NOMO-1 (cell line): ENCODE measurements around the gene SYDE1.

Source experiments
- DNase-seq, 2 experiments: peaks; one replicate each; lab custom pipeline; 2025; ENCODE audit not compliant: unreplicated experiment in 2 of 2; lab: John Stamatoyannopoulos, UW

Gene SYDE1

GRCh38 chr19:15124572-15125231 lies 17.5 kb downstream of the SYDE1 start:
- DNase-seq, result peak; percentile 11 to 28

- peak; percentile 98 for DNase-seq
These were observed 18.2 kb downstream of the SYDE1 start for GRCh38 chr19:15125232-15126067.

DNA sequence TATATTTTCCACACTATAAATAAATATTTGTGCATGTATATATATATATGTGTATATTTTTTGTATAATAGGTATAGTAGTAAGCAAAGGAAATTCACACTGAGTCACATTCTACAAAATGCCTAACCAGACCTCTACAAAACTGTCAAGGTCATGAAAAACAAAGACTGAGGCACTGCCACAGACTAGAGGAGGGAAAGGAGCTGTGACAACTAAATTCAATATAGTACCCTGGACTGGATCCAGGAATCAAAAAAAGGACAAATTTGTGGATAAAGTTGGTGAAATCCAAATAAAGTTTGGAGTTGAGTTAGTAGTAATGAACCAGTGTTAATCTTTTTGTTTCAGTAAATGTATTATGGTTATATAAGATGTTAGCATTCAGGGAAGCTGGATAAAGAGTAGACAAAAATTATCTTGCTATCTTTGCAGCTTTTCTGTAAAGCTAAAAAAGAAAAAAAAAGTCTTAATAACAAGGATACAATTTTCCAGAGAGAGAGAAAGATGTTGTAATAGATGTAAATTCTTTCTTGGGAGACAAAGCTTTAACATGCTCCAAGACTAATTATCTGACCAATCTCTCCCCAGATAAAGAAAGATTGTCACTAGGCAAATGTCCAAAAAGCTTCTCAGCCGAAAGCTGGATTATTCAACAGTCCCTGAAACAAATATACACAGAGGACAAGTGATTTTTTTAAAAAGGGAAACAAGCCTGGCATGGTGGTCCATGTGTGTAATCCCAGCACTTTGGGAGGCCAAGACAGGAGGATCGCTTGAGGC lies 19.1 kb downstream of the SYDE1 start:
- no peak for DNase-seq

DNA sequence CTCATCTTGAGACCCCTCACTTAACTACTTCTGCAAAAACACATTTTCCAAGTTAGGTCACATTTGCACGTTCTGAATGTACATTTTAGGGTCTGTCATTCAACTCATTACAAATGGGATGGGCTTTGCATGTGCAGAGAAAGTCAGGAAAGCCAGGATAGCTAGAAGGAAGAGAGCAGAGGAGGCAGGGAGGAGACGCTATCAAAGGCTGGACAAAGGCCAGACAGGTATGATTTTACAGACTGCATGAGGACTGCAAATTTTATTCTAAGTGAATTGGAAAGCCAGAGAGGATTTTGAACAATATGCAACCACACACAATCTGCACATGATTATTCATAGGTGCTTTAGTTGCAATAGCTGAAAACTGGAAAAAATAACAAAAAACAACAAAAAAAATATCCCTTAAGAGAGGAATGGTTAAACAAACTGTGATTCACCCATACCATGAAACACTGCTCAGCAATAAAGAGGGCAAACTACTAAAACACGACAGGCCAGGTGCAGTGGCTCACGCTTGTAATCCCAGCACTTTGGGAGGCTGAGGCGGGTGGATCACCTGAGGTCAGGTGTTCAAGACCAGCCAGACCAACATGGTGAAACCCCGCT lies 21.1 kb downstream of the SYDE1 start:
- DNase-seq, result no peak

DNA sequence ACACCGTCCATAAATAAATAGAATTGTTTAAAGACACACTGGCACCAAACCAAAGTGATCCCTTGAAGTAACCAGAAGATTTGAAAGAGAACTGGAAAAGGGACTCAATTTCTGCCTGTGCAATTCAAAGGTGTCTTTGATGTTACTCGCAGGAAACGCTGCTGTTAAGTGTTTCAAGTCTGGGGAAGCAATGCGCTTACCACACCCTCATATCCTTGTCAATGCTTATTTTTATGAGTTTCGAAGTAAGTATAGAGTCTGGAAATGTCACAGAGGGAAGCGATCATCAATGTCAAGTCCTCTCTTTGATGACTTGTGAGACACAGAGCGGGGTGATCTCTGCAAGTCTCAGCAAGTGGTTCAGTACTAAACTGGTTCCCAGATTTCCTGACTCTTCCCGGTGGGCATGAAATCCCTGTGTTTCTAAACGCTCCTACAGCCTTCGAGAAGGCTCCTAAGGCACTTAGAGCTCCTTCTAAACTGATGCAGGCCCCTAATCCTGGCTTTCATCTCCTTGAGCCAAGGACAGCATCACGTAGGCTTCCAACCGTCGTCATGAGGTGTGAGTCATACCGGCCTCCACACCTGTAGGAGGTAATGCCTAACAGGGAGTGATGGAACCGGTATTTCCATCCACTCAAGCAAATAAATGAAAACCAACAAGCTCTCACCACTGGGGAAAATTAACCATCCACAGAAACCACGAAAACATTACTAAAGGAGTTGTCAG lies 22.8 kb downstream of the SYDE1 start:
- DNase-seq, result no peak

DNA sequence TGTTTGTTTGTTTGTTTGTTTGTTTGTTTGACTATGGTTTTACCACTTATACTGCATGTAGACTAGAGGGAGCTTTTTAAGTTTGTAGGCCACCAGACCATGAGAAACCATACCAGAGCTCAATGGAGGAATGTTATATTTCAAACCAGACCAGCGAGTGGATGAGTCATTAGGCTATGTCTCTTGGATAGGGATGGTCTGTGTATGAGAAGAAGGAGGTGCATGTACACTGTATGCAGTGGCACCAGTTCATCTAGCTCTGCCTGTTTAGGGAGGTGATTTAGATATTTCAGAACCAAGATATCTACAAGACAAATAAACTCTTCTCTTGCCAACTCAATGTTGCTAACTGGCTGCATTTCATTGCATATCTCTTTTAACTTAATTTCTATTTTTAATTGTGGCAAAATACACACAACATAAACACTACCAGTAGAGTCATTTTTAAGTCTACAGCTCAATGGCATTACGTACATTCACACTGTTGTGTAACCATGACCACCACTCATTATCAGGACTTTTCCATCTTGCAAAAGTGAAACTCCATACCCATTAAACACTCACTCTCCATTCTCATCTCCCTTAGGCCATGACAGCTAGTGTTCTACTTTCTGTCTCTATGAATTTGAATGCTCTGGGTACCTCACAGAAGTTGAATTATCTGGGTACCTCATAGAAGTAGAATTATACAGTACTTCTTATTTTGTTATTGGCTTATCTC lies 29.2 kb downstream of the SYDE1 start:
- DNase-seq, result no peak

GRCh38 chr19:15137777-15138176 lies 30.6 kb downstream of the SYDE1 start:
- DNase-seq, result no peak

DNA sequence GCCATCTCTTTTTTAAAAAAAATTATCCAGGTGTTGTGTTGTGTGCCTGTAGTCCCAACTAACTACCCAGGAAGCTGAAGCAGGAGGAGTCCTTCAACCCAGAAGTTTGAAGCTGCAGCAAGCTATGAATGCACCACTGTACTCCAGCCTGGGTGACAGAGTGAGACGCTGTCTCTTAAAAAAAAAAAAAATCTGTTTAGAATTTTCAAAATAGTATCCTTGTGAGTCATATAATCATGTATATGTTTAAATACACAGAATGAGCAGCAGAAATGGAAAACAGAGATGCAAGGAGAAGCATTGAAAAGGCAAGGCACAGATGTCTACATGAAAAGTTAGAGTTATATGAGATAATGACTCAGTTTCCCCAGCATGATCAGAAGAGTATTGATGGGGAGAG lies 31.2 kb downstream of the SYDE1 start:
- DNase-seq, result no peak

DNA sequence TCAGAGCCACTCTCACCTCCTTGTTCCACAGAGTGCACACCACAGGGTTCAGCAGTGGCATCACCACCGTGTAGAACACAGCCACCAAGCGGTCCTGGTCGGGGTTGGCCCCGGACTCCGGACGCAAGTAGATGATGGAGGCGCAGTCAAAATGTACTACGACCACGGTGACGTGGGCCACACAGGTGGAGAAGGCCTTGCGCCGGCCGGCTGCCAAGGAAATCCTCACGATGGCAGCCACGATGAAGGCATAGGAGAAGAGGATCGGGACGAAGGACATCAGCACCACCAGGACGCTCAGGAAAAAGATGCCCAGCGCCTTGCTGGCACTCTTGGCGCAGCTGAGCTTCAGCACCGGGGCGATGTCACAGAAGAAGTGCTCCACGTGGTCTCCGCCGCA lies 33.9 kb downstream of the SYDE1 start:
- no peak for DNase-seq

GRCh38 chr19:15142313-15142712 lies 35.1 kb downstream of the SYDE1 start:
- DNase-seq, result no peak

DNA sequence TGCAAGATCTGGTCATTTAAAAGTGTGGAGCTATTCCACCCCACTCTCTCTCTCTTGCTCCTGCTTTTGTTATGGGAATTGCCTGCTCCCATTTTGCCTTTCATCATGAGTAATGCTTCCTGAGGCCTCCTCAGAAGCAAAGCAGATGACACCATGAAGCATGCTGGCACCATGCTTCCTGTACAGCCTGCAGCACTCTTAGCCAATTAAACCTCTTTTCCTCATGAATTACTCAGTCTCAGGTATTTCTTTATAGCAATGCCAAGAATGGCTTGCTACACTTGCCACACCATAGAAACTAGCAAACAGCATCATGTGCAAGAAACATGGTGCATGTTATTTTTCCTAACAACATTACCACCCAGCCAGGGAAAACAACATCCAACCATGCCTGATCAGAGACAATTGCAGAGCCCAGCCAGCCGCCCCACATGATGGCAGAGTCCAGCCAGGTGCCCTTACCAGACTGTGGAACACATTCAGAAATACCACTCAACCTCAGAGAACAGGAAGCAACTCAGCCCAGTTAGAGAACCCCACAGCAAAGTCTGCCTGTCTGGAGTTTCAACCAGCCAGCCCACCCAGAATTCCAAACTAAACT lies 36.9 kb downstream of the SYDE1 start:
- DNase-seq, result no peak

DNA sequence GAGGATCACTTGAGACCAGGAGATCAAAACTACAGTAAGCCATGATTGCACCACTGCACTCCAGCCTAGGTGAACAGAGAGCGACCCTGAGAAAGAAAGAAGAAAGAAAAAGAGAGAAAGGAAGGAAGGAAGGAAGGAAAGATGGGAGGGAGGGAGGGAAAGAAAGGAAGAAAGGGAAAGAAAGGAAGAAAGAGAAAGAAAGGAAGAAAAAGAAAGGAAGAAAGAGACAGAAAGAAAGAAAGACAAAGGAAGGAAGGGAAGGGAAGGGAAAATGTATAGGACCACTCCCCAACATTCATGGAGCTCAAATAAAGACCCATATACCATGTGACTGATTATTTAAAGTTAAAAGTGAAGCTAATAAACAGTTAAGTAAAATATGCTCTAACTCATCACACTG lies 39.9 kb downstream of the SYDE1 start:
- no peak for DNase-seq

GRCh38 chr19:15149737-15150136 lies 42.5 kb downstream of the SYDE1 start:
- DNase-seq, result peak; percentile 53 to 72

DNA sequence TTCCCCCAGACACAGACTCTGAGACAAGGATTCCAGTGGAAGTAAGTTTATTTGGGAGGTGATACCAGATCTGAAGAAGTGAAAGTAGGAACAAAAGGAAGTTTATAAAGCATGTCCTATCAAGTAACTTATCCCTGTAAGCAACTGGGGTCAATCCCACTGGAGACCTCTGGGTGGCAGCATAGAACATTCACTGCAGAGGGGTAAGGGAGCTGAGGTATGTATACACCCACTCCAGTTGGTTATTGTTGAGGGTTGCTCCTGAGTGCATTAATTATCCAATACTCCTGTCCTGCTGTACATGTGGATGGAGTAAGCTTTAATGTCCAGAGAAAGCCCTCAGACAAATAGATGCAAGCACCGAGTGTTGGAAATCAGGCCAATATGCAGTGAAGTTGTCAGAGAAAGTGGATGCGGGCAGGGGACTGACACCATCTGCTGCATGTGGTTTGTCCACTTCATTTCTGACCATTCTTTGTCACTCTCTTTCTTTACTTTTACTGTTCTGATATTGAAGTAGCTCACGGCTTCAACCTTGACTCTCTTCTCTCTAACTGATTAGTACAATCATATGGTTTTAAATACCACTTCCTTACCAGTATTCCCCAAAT lies 46.9 kb downstream of the SYDE1 start:
- DNase-seq, result peak in 1 of 2 experiments; percentile 33

DNA sequence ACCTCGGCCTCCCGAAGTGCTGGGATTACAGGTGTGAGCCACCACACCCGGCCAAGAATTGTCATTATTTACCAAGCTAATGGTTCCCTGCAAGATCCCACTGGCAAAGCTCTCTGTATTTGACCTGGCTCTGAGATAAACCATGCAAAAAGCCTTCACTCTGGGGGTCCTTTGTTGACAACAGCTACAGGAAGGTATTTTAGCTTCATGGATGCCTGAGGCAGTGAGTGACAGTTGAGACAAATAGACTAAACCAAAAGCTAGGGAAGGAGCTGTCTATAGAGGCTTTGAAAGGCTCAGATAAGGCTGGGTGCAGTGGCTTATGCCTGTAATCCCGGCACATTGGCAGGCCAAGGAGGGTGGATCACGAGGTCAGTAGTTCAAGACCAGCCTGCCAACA lies 48.1 kb downstream of the SYDE1 start:
- DNase-seq, result no peak

DNA sequence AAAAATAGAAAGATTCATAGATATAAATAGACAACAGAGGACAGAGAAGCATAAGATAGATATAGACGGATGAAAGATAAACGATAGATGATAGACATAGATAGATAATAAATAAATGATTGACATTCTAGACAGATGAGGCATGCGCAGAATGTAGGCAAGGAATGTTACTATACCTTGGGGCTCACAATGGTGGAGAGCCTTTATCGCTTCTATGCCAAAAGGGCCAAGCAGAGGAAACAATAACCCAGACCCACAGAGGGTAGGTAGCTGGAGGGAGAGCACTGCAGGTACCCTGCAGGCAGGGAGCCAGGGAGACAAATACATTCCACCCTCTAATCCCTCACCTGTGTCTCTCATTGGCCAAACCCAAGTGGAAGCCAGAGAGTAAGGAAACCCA lies 49.2 kb downstream of the SYDE1 start:
- no peak for DNase-seq

GRCh38 chr19:15159251-15159650 lies 52.0 kb downstream of the SYDE1 start:
- peak in 1 of 2 experiments; percentile 4 for DNase-seq

DNA sequence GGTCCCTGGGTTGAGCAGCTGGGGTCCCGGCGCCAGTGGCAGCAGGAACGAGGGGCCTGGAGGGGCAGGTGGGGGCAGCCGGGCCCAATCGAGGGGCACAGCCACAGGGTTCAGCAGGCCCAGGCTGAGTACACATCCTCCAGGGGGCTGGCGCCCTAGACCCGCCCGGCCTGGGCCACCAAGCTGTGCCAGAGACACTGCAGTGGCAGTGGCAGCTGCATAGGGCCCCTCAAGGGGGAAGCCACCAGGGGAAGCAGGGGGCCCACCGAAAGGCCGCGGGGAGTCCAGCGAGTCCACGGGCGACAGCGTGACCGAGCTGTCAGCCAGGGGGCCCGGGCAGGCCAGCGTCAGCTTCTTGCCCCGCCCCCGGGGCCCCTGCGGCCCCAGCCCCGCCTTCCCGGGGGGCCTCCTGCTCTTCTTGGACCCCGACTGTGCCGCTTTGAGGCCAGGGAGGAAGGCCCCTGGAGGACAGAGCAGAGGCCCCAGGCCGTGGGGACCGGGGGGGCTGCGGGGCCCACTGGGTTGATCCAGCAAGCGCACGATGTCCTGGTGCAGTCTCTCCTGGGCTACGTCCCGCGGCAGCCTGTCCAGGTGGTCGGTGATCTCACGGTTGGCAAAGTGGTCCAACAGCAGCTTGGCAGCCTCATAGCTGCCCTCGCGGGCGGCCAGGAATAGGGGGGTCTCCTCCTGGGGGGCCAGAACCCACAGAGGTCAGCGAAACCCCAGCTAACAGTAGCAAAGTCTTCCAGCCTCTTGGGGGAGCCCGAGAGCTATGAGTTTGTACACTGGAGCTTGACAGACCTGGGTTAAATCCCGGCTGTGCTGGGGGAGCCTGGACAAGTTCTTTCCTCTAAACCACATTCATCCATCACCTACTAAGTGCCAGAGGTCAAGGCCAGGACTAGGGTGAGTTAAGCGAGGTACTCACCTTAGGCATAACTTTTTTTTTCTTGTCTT lies 54.1 kb downstream of the SYDE1 start:
- peak in 1 of 2 experiments; percentile 26 for DNase-seq
